Measurements from ENCODE around the gene AKAP13.

AKAP13 gene

GRCh38 chr15:85457392-85457968 is 77.1 kb downstream of the AKAP13 start:
- TF ChIP-seq, protein P1, sequence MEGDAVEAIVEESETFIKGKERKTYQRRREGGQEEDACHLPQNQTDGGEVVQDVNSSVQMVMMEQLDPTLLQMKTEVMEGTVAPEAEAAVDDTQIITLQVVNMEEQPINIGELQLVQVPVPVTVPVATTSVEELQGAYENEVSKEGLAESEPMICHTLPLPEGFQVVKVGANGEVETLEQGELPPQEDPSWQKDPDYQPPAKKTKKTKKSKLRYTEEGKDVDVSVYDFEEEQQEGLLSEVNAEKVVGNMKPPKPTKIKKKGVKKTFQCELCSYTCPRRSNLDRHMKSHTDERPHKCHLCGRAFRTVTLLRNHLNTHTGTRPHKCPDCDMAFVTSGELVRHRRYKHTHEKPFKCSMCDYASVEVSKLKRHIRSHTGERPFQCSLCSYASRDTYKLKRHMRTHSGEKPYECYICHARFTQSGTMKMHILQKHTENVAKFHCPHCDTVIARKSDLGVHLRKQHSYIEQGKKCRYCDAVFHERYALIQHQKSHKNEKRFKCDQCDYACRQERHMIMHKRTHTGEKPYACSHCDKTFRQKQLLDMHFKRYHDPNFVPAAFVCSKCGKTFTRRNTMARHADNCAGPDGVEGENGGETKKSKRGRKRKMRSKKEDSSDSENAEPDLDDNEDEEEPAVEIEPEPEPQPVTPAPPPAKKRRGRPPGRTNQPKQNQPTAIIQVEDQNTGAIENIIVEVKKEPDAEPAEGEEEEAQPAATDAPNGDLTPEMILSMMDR (IDR thresholded peaks at IDR 0.05; ENCODE audit: insufficient read depth, low read length, missing control alignments): no peak
- no peak for DNase-seq (ENCODE audit: low read depth, low spot score)
- H3K4me3 ChIP-seq (ENCODE audit: low read depth, low read length): no peak overlapping the region
- ChIA-PET POLR2A (no interaction called here), CTCF (interaction anchor here (1.5 to 1.9 kb wide), 2 partner anchors 126 to 161 kb away, joined by 4 read pairs; no protein-coding TSS in a partner anchor)

DNA sequence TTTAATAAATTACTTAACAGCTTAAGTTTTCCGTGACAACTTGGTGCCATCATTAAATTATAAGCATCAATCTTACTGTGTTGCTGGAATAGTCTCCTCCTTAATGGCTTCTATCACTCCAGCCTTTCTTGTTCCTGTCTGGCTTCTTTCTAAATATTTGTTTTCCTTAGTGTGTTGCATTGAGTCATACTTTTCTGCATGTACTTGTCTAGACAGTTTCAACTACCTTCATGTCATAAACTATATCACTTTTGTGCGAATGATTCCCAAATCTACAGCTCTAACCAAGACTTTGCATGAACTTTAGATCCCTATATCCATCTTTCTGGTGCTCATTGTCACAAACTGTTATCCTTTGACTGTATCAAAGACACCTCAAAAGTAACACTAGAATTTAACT is 78.4 kb downstream of the AKAP13 start:
- H3K4me3 ChIP-seq (ENCODE audit: low read depth, low read length): no peak overlapping the region
- DNase-seq (ENCODE audit: low read depth, low spot score): no peak
- ChIA-PET POLR2A (no interaction called here), CTCF (no interaction called here)
- TF ChIP-seq, protein P1 (IDR thresholded peaks at IDR 0.05; ENCODE audit: insufficient read depth, low read length, missing control alignments): no peak

DNA sequence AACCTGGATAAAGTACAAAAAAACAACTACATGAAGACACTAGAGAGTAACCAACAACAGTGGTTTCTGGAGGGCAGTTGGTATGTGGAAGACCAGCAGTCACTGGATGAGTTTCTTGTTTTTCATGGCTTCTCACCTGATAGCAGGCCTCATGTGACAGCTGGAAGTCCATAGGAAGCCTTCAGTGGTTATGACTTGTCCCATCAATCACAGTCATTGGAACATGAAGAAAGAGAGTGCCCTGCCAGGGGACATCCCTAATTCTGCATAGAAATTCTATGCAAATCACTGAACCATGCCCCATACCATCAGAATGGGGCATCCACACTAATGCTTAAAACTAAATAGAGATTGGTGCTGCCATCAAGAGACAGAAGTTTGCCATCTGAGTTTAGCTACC is 81.6 kb downstream of the AKAP13 start:
- CTCF ChIA-PET: interaction anchor here (1.4 to 1.7 kb wide), 2 partner anchors 9 to 131 kb away, joined by 3 to 6 read pairs; no protein-coding TSS in a partner anchor
- no peak overlapping the region for H3K4me3 ChIP-seq (ENCODE audit: low read depth, low read length)
- POLR2A ChIA-PET: no interaction called here
- TF ChIP-seq, protein P1 (IDR thresholded peaks at IDR 0.05; ENCODE audit: insufficient read depth, low read length, missing control alignments): no peak
- no peak for DNase-seq (ENCODE audit: low read depth, low spot score)

DNA sequence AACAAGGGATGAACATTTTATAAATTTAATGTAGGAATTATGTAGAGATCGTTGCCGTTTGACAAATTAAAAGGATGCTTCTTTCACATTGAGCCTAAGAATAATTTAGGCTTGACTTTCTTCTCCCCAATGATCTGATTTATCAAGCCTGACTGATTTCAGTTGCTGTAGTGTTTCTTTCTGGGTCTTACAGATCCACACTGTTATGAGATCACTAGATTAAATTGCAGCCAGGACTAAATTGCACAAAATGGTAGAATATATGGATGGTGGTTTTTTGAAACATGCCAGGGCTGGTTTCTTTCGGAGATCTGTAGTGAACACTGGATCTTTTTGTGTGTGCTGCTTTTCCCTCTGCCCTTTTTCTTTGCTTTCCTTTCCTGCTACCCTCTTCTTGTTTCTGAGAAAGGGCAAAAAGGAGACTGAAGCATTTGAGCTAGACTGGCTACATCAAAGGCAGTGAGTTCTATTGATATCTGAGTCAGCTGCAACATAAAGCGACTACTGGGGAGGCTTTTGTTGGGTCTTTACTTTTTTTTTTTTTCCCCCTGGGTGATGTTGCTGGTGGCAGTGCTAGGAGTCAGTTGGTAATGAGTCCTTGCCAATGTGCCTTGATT is 83.0 kb downstream of the AKAP13 start:
- H3K4me3 ChIP-seq (ENCODE audit: low read depth, low read length): no peak overlapping the region
- ChIA-PET POLR2A (no interaction called here), CTCF (no interaction called here)
- TF ChIP-seq, protein P1 (IDR thresholded peaks at IDR 0.05; ENCODE audit: insufficient read depth, low read length, missing control alignments): no peak
- DNase-seq (ENCODE audit: low read depth, low spot score): no peak

- no peak overlapping the region for H3K4me3 ChIP-seq (ENCODE audit: low read depth, low read length)
- ChIA-PET POLR2A (no interaction called here), CTCF (no interaction called here)
- TF ChIP-seq, protein P1 (IDR thresholded peaks at IDR 0.05; ENCODE audit: insufficient read depth, low read length, missing control alignments): no peak
- no peak for DNase-seq (ENCODE audit: low read depth, low spot score)
These were observed 83.6 kb downstream of the AKAP13 start for GRCh38 chr15:85463976-85464375.

GRCh38 chr15:85464471-85464870 is 84.1 kb downstream of the AKAP13 start:
- DNase-seq (ENCODE audit: low read depth, low spot score): no peak
- TF ChIP-seq, protein P1 (IDR thresholded peaks at IDR 0.05; ENCODE audit: insufficient read depth, low read length, missing control alignments): no peak
- ChIA-PET POLR2A (no interaction called here), CTCF (no interaction called here)
- no peak overlapping the region for H3K4me3 ChIP-seq (ENCODE audit: low read depth, low read length)
